HEK293T (cell line): ENCODE measurements around the gene MRPS34.

Experiments
- CTCF ChIA-PET: fragments of 350-600 bp; formaldehyde crosslinking; extraction: SDS; loops from one replicate; lab custom pipeline; 2021; ENCODE audit warnings: antibody characterized with exemption, inconsistent platforms; lab: Yijun Ruan, JAX
- POLR2A ChIA-PET: fragments of 350-600 bp; formaldehyde crosslinking; extraction: SDS; loops from one replicate; lab custom pipeline; 2020; ENCODE audit warnings: antibody characterized with exemption, inconsistent platforms; lab: Yijun Ruan, JAX
- DNase-seq: peaks from one replicate; pipeline ENCODE4 v3.0.0; 2012; ENCODE audit warnings: mixed read lengths; ENCODE audit errors: extremely low spot score
- ARNT ChIP-seq: fragments of 450-650 bp; IDR thresholded peaks from 2 replicates; pipeline ENCODE4 v1.6.1; 2017; ENCODE audit warnings: mild to moderate bottlenecking
- BHLHE40 ChIP-seq: fragments of 450-650 bp; IDR thresholded peaks from 2 replicates; pipeline ENCODE4 v1.6.1; 2016; ENCODE audit warnings: mild to moderate bottlenecking, moderate library complexity, borderline replicate concordance
- CTBP1 ChIP-seq: fragments of 450-650 bp; IDR thresholded peaks from 2 replicates; pipeline ENCODE4 v1.6.1; 2016; ENCODE audit warnings: borderline replicate concordance
- ELF4 ChIP-seq: fragments of 450-650 bp; IDR thresholded peaks from 2 replicates; pipeline ENCODE4 v1.6.1; 2017; ENCODE audit warnings: antibody characterized with exemption
- FOXA1 ChIP-seq: fragments of 450-650 bp; IDR thresholded peaks from 2 replicates; pipeline ENCODE4 v1.6.1; 2016; ENCODE audit warnings: mild to moderate bottlenecking
- FOXK2 ChIP-seq: fragments of 450-650 bp; IDR thresholded peaks from 2 replicates; pipeline ENCODE4 v1.6.1; 2016; ENCODE audit warnings: mild to moderate bottlenecking
- FOXM1 ChIP-seq: fragments of 450-650 bp; IDR thresholded peaks from 2 replicates; pipeline ENCODE4 v1.6.1; 2017; ENCODE audit warnings: mild to moderate bottlenecking, borderline replicate concordance
- HDGF ChIP-seq: fragments of 450-650 bp; IDR thresholded peaks from 2 replicates; pipeline ENCODE4 v1.6.1; 2017; ENCODE audit warnings: antibody characterized with exemption, borderline replicate concordance
- L3MBTL2 ChIP-seq: fragments of 450-650 bp; conservative IDR thresholded peaks from 2 replicates; pipeline ENCODE4 v1.6.1; 2016; ENCODE audit warnings: mild to moderate bottlenecking
- LEF1 ChIP-seq: fragments of 450-650 bp; IDR thresholded peaks from 2 replicates; pipeline ENCODE4 v1.6.1; 2017; ENCODE audit warnings: mild to moderate bottlenecking, borderline replicate concordance
- NFRKB ChIP-seq: fragments of 450-650 bp; IDR thresholded peaks from 2 replicates; pipeline ENCODE4 v1.6.1; 2016; ENCODE audit warnings: mild to moderate bottlenecking, moderate library complexity
- SP1 ChIP-seq: fragments of 450-650 bp; IDR thresholded peaks from 2 replicates; pipeline ENCODE4 v1.6.1; 2017
- SUZ12 ChIP-seq: fragments of 450-650 bp; IDR thresholded peaks from 2 replicates; pipeline ENCODE4 v1.6.1; 2016; ENCODE audit warnings: mild to moderate bottlenecking
- TARDBP ChIP-seq: fragments of 450-650 bp; IDR thresholded peaks from 2 replicates; pipeline ENCODE4 v1.6.1; 2016
- ZNF384 ChIP-seq: fragments of 450-650 bp; IDR thresholded peaks from 2 replicates; pipeline ENCODE4 v1.6.1; 2016
- TF ChIP-seq, protein P1 (sequence below): fragments of 450-650 bp; IDR thresholded peaks from 2 replicates; pipeline ENCODE4 v1.6.1; 2016

MRPS34 gene

DNA sequence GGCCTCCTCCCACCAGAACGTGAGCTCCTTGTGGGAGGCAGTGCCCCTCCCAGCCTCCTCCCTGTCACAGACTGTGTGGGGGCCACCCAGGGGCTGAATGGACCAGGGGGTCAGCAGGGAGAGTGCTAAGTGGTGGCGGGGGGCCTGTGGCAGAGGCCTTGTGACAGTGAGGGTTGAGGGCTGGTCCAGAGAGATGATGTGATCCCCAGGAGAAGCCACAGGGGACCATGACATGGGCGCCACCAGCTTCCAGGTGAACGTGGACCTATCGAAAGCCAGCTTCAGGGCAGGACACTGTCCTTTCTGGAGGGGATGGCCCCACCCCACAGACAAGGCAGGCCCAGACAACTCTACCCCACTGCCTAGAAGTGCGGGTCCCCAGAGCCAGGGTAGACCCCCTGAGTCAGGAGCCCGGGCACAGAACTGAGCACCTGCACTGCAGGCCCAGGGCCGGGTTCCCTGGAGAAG, 6.3 kb upstream of the MRPS34 start:
- TF ChIP-seq L3MBTL2 (no peak), ELF4 (no peak), LEF1 (no peak), NFRKB (no peak), BHLHE40 (no peak), TARDBP (no peak), CTBP1 (no peak), HDGF (no peak), SUZ12 (no peak), FOXA1 (no peak)
- TF ChIP-seq, protein P1, sequence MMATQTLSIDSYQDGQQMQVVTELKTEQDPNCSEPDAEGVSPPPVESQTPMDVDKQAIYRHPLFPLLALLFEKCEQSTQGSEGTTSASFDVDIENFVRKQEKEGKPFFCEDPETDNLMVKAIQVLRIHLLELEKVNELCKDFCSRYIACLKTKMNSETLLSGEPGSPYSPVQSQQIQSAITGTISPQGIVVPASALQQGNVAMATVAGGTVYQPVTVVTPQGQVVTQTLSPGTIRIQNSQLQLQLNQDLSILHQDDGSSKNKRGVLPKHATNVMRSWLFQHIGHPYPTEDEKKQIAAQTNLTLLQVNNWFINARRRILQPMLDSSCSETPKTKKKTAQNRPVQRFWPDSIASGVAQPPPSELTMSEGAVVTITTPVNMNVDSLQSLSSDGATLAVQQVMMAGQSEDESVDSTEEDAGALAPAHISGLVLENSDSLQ = no peak
- no peak for DNase-seq
- ChIA-PET POLR2A (interaction anchor here (1.3 to 1.5 kb wide), 2 partner anchors 14 to 192 kb away, joined by 3 to 4 read pairs; partner anchors contain the start of gene TBL3), CTCF (no interaction called here)

DNA sequence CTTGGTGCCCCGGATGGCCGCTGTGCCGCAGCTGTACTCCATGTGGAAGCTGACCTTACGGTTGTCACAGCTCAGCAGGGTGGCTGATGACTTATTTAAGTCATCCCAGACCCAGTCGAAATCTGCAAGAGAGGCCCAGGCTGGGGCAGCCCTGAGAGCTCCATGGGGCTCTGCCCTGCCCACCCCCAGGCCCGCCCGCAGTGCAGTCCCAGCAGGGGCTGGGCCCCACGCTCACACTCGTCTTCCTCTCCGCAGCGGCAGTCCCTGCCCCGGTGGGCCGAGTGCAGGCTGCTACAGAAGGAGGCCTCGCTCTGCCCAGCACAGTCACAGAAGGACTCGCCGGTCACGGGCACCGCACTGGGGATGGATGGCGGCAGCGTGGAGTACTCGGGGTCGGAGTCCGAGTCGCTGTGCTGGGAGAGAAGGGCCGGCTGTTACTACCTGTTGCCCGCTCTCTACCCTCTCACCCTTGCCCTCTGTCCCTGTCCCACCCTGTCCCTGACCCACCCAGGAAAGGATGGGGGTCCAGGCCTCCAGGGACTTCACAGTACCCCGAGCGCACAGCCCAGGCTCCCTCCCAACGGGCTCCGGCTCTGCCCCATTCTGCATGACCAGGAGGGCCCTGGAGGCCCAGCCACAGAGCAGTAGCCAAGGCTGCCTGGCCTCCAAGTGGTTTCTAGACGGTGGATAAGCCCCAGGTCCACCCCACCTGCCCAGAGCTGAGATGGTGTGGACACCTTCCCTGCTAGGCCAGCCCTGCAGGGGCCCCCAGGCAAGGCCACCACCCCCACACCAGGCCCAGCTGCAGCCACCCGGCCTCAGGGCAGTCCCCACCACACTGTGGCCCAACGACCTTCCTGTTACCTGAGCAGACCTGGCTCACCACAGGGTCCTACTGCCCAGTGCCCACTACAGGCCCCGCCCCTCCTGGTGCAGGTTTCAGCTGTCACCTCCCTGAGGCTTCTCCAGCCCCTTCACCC, 5.6 kb upstream of the MRPS34 start:
- no peak for TF ChIP-seq L3MBTL2
- TF ChIP-seq, protein P1 = peak; percentile 20; the same call in 1 of the 2 replicates
- no peak for TF ChIP-seq CTBP1
- POLR2A ChIA-PET = interaction anchor here (1.3 to 2.1 kb wide), 3 partner anchors 49 to 193 kb away, joined by 4 to 6 read pairs (median 5); partner anchors contain the start of genes FAHD1, HAGH, MAPK8IP3 and TBL3
- no peak for DNase-seq
- CTCF ChIA-PET = no interaction called here

DNA sequence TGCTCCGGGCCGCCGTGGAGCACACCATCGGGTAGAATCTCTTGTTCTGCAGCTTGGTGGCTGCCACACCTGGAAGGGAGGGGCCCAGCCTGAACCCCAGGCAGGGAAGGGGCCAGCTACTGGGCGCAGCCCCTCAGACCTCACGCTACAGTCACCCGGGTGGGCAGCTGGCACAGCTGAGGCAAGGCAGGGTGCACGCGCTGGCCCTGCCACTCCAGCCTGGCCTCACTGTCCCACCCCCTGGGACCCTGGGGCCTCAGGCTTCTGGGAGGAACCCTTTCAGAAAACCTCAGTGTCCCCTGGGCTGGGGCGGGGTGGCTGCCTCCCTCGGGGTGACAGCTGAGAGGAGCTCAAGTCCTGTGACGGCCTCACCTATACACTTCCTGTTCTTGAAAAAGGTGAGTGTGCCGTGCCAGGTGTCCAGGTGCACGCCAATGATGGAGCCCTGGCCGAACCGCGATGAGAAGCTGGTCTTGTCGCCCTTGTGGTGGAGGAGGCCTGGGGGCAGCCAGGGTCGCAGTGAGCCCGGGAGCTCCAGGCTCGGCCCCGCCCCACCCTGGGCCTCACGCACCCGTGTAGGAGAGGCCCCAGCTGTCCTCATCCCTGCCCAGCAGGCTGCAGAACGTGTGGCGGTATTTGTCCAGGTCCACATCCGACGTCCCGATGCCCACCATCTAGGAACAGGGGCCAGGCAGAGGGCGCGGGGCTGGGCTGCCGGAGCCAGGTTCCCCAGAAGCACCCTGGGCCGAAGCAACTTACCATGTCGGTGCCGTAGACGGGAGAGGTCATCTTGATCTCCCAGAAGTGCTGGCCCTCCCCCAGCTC, 4.7 kb upstream of the MRPS34 start:
- CTCF ChIA-PET = no interaction called here
- no peak for DNase-seq
- TF ChIP-seq LEF1 (no peak), SP1 (no peak), CTBP1 (no peak), SUZ12 (no peak), FOXA1 (no peak), FOXM1 (no peak), TARDBP (no peak), ELF4 (no peak), NFRKB (no peak), ZNF384 (no peak), BHLHE40 (no peak), ARNT (no peak), FOXK2 (no peak)
- TF ChIP-seq, protein P1 = no peak
- POLR2A ChIA-PET = interaction anchor here (1.5 to 2.1 kb wide), 2 partner anchors 50 to 72 kb away, joined by 5 to 6 read pairs; partner anchors contain the start of genes FAHD1, HAGH and MAPK8IP3

DNA sequence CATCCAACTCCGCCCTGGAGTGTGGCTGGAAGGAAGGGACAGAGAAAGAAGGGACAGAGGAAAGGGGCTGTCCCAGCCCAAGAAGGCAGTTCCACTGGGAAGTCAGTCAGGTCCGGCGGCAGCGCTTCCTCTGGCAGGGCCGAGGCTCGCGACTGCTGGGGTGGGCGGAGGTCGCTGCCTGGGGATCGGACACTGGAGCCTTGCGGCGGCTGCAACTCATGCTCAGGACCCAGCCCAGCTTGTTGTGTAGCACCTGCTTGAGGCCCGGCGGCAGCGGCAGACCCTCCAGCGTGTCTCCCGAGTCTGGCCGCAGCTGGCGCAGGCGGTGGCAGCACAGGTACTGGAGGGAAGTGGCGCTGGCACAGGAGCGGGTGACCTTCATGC, 4.0 kb upstream of the MRPS34 start:
- ChIA-PET POLR2A (interaction anchor here (2.1 kb wide), 1 partner anchor 50 kb away, joined by 5 read pairs; the partner anchor contains the start of genes FAHD1 and HAGH), CTCF (no interaction called here)
- TF ChIP-seq ZNF384 (no peak), LEF1 (no peak), BHLHE40 (no peak), FOXA1 (no peak), L3MBTL2 (no peak), ELF4 (no peak), FOXM1 (no peak), TARDBP (no peak), HDGF (no peak)
- TF ChIP-seq, protein P1 = no peak
- DNase-seq = no peak

DNA sequence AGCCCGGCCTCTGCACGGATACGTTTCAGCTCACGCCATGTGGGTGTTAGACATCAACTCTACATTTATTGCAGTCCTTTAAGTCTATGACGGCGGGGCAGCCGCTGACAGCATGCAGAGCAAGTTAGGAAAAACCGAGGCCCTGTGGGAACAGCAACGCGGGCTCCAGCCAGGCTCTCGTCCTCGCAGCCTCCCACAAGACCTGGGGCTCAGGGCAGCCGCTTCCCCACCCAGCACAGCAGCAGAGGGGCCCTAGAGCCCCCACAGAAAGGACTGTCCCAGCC, 3.7 kb upstream of the MRPS34 start:
- ChIA-PET CTCF (no interaction called here), POLR2A (interaction anchor here (2.1 kb wide), 1 partner anchor 51 kb away, joined by 5 read pairs; the partner anchor contains the start of genes FAHD1 and HAGH)
- TF ChIP-seq FOXM1 (no peak), LEF1 (no peak), SUZ12 (no peak), CTBP1 (no peak), ELF4 (no peak), BHLHE40 (no peak), L3MBTL2 (no peak), ARNT (no peak), SP1 (no peak), ZNF384 (no peak), TARDBP (no peak), FOXK2 (no peak), FOXA1 (no peak), NFRKB (no peak), HDGF (no peak)
- TF ChIP-seq, protein P1 = no peak
- DNase-seq = no peak
